Measurements from ENCODE around the gene SUGCT. TPM values are rescaled to one million over a fixed set of nuclear protein-coding genes. Genes with fewer than 3 reads are reported as not detected.
"Not testable (repeated sequence)": the region's sequence is repeated elsewhere in the genome, so short reads cannot be mapped to it uniquely, and the experiment has no call there.

SUGCT gene
- polyA plus RNA-seq, 1 donor: 2.2 TPM

DNA sequence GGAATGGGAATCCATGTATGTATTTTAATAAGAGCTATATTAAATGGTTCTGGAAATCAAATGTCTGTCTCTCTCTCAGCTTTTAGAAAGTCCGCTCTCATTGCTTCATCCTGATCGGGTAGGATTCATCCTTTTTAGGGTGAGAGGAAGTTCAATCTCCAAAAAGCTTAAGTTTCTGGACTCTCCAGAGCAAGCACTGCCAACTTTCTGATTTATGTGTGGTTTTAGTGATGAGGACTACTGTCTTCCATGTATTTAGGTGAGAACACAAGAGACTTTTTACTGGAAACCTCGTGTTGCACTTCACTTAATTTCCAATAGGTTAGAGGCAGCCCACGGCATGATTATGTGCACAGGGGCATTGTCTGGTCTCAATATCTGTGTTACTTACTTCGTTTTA, 267.9 kb downstream of the SUGCT start:
- DNase-seq (ENCODE audit: low read depth): peak; percentile 28

DNA sequence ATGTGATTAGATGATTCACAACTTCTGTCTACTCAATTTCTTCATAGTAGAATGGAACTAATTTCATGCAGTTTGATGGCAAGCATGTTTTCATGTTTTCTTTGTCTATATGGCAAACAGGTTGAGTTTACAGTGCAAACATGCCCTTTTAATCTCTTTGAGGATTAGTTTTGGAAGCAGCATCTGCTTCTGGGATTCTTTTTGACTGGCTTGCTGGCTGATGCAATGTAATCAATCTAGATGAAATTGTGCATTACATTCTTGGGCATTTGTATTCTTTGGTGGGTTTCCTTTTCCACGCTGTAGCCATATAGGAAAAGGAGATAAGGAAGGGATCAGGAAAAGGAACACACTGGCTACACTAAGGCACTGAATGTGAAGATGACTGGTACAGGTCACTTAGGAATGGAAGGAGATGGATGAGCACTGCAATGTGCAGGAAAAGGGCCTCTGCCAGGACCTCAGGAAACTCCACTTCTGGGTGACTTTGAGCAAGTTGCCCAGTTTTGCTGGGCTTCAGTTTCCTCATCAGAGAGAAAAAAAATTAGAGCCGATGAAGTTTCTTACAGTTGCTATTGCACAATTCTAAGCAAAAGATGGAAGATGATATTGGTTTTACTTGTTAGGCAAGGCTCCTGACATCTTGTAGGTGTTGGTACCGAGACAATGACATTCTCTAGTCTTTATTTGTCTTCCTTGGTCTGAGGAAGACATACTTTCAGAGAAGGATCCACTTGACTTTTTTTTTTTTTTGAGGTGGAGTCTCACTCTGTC, 269.1 kb downstream of the SUGCT start:
- DNase-seq (ENCODE audit: low read depth): no peak

DNA sequence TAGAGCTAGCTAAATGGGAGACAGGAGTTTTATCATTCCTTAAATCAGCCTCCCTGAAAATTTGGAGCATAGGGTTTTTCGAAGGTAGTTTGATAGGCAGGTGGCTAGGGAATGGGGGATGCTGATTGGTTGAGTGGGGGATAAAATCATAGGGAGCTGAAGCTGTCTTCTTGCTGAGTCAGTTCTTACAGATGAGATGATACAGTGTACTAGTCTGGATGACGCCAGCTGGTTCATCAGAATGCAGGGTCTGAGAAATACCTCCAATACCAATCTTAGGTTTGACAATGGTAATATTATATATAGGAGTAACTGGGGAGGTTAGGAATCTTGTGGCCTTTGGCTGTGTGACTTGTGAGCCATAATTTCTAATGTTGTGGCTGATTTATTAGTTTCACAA, 271.2 kb downstream of the SUGCT start:
- no peak for DNase-seq (ENCODE audit: low read depth)

DNA sequence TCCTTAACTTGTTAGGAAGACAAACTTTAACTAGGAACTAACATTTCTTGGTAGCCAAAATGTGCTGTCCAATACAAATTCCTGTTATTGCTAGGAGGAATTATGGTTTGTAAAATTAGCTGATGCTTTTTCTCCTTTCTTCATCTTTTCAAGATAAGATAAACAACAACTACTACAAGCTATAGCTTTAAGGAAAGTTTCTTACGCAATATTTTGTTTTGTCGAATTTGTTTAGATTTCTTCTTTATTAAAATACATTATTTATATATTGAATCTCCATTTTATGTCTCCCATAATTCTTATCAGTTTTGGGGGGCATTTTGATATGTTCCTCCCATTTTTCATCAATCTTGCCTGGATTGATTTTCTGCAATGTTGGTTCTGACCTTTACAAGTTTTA, 277.5 kb downstream of the SUGCT start:
- DNase-seq (ENCODE audit: low read depth): no peak

DNA sequence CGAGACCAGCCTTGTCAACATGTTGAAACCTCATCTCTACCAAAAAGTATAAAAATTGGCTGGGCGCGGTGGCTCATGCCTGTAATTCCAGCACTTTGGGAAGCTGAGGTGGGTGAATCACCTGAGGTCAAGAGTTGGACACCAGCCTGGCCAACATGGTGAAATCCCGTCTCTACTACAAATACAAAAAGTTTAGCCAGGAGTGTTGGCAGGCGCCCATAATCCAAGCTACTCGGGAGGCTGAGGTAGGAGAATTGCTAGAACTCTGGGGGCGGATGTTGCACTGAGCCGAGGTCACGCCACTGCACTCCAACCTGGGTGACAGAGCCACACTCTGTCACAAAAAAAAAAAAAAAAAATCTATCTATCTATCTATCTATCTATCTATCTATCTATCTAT, 279.9 kb downstream of the SUGCT start:
- DNase-seq (ENCODE audit: low read depth): not testable (repeated sequence)

DNA sequence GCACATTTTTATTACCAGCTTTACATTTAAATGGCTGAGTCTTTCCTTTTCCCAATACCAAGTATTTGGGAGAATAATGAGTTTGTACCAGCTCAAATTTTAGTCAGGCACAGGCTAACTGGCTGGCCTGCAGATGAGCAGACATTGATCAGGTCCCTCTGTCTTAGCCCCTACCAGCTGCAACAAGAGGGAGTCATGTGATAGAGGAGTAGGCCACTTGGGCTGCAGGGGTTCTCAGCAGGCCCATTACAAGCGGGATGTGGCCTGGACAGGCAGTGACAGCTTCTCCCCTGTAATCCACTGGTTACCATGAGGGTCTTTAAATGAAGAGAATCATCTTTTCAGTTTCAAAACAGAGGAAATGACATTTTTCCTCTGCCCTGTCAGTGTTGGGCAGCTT, 283.6 kb downstream of the SUGCT start:
- no peak for DNase-seq (ENCODE audit: low read depth)

DNA sequence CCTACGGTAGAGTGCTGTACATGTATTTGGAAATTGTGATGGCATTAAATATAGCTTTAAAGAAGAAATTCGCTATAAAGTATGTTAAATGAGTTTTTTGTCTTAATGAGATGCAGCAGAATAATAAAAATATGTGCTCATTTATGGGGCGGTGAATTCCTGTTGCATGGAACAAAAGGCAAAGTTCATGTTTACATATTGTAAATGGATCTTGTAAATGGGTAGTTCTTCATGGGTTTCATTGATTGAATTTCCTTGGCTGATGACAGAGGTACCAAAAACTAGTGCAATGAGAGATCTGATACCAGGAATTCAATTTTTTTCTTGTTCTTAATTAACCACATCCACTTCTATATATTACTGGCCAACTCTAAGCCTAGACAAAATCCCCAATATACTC, 284.2 kb downstream of the SUGCT start:
- no peak for DNase-seq (ENCODE audit: low read depth)

DNA sequence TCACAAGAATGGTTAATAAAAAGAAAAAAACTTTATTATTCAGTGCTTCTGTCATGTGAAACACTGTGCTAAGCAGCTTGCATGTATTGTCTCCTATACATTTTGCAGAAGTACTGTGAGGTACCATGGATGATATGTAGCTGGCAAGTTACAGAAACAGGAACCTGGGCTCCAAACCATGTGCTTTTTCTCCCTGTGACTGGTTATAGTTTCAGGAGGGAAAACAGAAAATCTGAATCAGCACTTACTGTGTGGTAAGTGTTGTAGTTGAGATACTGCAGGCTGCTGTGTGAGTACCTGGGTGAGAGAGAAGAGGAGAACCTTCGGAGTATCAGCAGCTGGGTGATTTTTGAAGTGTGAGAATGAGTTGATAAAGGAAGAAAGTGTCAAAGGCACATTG, 285.0 kb downstream of the SUGCT start:
- DNase-seq (ENCODE audit: low read depth): no peak

DNA sequence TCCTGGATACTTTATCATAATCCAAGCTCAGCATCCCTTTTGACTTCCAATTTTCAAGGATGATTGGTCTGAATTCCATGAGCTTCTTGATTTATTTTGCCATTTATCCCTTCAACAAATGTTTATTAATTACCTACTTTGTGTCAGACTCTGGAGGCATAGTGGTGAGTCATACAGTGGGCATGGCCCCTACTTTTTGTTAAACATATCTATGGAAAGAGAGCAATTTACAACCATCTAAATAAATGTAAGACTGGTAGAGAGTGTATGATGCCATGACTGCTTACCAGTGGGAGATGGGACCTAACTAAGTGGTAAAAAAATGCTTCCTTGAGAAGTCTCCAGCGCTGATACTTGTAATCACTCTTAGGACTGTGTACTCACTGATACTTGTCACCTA, 286.6 kb downstream of the SUGCT start:
- no peak for DNase-seq (ENCODE audit: low read depth)

DNA sequence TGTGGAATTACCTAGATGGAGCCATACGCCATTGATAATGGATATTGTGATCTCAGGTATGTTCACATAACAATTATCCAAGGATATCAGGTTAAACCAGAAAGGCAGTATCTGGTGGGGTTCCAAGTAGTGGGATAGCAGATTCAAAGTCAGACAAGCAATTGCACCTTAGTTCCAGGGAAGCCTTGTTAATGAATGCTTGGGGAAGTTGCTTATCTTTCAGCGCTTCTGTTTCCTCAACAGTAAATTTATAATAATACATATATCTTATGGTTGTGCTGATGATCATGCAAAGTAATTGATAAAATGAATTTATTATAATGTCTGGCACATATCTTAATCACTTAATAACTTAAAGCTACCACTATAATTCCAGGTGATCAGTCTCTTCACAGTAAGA, 290.9 kb downstream of the SUGCT start:
- no peak for DNase-seq (ENCODE audit: low read depth)

DNA sequence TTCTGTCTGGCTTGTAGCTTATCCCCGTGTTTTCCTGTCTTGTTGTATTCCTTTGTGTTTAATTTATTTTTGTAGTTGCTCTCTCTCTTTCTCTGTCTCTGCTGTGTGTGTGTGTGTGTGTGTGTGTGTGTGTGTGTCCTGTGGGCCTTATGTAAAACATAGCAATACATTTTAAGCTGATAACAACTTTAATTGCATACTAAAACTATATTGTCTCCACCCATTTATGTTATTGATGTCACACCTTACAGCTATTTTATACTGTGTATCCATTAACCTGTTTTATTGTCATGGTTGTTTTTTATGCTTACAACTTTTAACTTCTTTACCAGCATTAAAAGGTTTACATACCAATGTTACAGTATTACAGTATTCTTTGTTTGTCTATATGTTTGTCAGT, 293.6 kb downstream of the SUGCT start:
- DNase-seq (ENCODE audit: low read depth): no peak

DNA sequence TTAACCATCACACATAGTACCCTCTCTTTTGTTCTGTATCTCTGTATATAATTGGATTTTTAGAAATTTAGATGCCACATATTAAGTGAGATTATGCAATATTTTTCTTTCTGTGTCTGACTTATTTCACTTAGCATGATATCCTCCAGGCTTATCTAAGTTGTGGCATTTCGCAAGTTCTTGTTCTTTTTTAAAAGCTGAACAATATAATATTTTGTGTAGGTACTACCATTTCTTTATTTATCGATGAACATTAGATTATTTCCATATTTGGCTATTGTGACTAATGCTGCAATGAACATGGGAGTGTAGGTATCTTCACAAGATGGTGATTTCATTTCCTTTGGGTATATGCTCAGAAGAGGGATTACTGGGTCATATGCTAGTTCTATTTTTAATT, 295.0 kb downstream of the SUGCT start:
- no peak for DNase-seq (ENCODE audit: low read depth)

DNA sequence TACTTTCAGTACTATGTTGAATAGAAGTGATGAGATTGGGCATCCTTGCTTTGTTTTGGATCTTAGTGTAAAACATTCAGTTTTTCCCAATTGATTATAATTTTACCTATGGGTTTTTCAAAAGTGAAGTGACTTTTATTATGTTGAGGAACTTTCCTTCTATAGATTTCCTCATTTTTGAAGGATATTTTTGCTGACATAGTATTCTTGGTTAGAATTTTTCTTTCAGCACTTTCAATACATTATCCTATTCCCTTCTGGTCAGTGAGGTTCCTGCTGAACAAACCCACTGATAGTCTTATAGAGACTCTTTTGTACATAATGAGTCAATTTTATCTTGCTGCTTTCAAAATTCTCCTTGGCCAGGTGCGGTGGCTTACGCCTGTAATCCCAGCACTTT, 297.2 kb downstream of the SUGCT start:
- no peak for DNase-seq (ENCODE audit: low read depth)

DNA sequence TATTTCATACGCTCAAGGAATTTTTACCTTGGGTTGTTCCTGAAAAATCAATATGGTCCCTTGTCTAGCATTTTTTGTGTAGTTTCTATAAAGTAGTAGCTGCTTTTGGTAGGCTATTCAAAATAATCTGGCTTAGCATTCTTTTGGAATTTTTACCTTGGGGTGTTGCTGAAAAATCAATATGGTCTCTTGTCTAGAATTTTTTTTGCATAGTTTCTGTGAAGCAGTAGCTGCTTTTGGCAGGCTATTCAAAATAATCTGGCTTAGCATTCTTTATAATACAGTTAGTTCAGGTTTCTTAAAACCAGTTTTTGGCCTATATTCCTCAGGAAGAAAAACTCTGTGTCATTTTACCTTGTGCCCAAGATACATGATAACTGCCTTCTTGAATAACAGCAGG, 301.9 kb downstream of the SUGCT start:
- DNase-seq (ENCODE audit: low read depth): no peak

DNA sequence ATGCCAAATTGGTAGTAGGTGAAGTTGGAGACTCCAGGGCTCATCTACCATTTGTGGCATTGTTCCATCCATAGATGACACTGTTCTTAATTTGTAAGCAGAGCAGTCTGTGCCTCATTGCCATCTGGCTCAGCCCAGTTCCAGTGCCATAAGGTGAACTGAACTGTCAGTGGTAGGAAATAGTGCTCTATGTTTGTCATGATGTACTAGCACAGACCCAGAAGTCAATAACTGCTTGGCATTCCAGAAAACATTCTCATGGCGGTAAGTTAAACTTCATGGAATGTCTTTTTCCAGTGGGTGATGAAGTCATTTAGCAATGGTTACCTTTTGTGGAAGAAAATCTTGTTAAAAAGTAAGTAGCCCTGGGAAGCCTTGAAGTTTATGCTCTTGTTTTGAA, 302.7 kb downstream of the SUGCT start:
- no peak for DNase-seq (ENCODE audit: low read depth)

DNA sequence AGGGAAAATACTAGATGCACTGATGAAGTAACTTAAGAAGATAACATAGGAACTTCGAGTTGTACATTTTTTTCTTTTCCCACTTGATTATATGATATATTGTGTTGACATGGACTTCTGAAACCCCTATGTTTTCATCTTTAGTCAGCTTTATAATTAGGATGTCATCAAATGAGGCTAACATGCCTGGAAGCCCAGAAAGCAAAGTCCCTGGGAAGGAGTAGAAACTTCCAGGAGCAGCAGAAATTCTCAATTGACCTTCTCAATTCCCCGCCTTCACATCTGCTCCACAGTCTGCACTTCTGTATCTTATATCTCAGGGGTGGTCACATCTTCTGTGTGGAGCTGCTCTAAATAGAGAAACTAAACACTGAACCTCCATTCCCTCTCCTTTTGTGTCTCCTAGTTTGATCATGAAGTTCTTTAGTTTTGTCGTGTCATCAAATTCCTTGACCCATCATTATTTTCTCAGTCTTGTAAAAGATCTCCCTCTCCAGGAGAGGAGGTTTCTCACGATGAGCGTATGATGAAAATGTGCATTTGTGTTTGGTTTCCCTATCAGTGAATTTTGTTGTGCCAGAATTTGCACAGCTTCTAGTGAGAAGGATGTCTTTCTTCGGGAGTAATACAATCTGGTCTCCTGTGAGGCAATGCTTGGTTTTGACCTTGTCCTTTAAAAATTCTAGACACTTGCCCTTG, 303.3 kb downstream of the SUGCT start:
- DNase-seq (ENCODE audit: low read depth): no peak

DNA sequence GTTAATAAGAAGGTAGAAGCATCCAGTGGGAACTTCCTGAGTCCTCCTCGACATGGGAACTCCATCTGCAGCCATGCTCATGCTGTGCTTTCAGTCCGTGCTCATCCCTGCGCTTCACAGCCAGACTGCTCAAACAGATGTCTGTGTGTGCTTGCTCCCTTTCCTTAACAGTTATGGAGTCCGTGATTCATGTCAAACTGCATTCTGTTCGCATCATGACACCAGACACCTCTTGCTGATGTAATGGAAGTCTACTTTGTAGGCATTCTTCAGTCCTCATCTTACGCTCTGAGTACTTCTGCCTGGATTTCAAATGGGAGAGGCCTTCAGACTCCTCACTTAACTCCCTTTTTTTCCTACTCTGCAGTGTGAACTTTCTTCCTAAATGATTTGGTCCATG, 304.9 kb downstream of the SUGCT start:
- no peak for DNase-seq (ENCODE audit: low read depth)

DNA sequence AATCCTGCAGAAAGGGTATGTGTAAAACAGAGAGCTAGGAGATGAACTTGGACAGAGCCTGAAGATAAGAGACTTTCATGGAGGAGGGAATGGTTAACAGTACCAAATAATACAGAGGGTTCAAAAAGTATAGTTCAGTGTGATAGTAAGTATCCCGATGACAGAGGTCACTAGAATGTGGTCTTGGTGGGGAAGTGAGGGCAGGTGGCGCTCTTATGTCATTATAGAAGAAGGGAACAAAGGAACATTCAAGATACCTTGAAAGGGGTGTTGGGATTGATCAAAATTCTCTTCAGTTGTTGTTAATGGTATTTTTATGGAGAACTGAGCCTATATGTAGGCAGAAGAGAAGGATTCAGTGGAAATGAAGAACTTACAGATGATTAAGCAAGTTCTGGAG, 312.5 kb downstream of the SUGCT start:
- no peak for DNase-seq (ENCODE audit: low read depth)

DNA sequence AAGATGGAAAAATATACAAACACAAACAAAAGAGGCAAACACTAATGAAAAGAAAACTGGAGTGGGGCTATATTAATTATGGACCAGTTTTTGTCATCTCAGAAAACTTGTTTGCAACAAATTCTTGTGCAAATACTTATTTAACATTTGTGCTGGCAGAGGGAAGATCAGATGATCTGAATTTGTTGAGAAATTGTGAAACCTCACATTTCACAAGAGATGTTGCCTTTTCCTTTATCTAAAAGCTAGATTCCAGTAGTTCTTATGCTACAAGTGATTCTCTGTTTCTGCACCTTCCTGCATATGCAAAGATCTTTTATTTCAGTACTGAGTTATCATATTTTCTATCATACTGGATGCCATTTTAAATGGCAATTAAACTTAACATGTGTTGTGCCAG, 320.7 kb downstream of the SUGCT start:
- DNase-seq (ENCODE audit: low read depth): no peak

DNA sequence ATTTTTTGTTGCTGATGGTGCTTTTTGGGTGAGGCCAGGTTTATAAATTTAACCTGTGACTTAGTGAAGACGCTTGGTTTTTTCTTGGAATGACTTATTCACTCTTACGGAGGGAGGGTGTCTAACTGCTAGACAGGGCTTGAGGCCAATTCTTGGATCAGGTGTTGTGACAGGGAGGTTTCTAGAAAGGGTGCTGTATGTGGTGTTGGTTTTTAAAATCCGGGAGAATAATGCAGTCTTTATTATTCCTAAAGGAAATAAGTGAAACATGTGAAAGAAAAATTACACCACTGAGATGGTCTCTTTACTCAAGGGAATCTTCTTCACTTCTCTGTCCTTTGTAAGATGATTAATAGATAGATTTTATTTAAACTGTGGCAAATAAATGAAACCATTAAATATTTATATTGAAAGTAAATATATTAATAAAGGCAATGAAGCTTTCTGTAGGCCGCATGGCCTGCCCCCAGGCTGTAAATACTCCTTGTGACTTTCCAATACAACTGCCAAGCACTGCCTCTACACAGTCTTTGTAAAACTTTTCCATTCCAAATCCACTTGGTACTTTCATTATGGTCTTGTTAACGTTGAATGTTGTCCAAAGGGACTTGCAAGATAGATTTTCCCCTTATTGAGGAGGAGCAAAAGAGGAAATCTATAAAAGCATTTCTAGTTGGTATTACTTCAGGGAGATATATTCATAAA, 323.1 kb downstream of the SUGCT start:
- DNase-seq (ENCODE audit: low read depth): no peak

DNA sequence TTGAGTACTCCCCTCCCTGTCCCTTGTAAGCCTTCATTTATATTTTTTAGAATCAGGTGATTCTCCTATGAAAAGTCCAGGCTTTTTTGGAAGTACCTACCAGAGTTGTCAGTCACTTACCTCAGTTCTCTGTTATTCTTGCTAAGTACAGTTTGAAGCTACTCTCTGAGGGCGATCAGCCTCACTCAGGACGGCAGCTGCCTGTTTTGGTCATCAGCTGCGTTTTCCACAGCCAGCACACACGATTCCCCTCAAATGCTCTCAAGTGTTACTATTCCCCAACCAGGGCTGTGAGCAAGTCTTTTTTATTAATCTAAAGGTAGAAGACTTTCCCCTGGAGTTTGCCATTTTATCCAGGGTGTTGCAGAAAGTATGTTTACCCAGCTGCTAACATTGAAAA, 328.6 kb downstream of the SUGCT start:
- no peak for DNase-seq (ENCODE audit: low read depth)

DNA sequence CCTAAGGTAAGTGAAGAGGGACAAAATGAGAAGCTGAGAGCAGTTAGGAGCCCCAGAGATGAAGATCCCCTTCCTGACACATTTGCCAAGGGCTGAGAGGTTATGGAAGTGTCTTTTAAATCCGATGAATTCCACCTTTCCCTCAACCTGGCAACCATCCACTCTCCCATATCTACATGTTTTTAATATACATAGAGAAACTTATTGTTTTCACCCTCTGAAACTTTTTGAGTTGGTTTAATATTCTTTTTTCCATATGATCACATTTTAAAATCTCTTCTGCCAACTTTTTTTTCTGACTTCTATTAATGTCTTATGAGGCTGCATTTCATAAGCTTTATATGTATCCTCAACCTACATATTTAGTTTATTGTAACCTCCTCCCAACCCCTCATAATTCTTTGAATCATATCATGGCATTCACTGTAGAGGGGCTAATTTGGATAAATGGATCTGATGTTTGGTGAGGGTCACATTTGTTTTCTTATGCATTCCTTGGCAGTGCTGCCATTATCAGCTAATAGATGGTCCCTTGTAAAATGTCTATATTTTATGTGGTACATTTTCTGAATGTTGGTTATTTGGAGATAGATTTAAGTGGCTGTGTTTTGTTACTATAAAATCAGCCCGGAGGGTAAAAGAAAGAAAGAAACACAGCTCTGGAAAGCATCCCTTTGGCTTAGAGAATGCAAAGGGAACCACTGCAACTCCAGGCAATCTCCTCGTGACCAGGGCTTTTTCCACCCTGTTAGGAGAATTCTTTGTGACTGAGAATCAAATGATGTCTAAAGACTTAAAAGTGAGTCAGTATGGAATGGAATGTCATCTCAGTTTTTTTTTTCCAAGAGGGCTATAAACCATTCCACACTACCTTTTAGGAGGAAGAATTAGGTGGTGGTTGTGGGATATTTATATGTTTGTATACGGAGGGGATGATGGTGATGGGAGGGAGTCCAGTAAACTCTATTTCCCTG, 334.4 kb downstream of the SUGCT start:
- peak; percentile 35 for DNase-seq (ENCODE audit: low read depth)

All from forelimb muscle (tissue), 1 donor.